Stimulated activated effector memory CD8-positive, alpha-beta T cell treated with anti-CD3 and anti-CD28 coated beads, Interleukin-12 subunit alpha, Interleukin-12 subunit beta, amount 100 ng/mL, for 72 hours (primary cell): ENCODE results near the gene HEATR5B.

Experiments used
- ATAC-seq: fragments of 150-1000 bp; cut with Tn5 transposase; 2 replicates; pipeline ENCODE4 v1.10.0; 2021
- DNase-seq, 2 donors: peaks; one replicate each; pipeline ENCODE4 v3.0.0; 2021 to 2022; ENCODE audit warnings: low spot score in 2 of 2
- H3K27ac Mint-ChIP-seq: one replicate; pipeline ENCODE4 v1.8.0; 2022; ENCODE audit warnings: mild to moderate bottlenecking, mixed read lengths
- H3K36me3 Mint-ChIP-seq: one replicate; pipeline ENCODE4 v1.8.0; 2022; ENCODE audit warnings: mild to moderate bottlenecking, mixed read lengths
- H3K4me1 Mint-ChIP-seq: one replicate; pipeline ENCODE4 v1.8.0; 2022; ENCODE audit warnings: mixed read lengths
- H3K4me3 Mint-ChIP-seq: one replicate; pipeline ENCODE4 v1.8.0; 2022; ENCODE audit warnings: mild to moderate bottlenecking, mixed read lengths
- H3K9me3 Mint-ChIP-seq: one replicate; pipeline ENCODE4 v1.8.0; 2022; ENCODE audit warnings: mixed read lengths

Gene HEATR5B

GRCh38 chr2:36973320-36973719, 110.9 kb downstream of the HEATR5B start:
- Mint-ChIP-seq H3K4me3 (no peak overlapping the region), H3K27ac (no peak overlapping the region), H3K9me3 (no peaks in the 10 kb centered on the region), H3K4me1 (no peaks in the 10 kb centered on the region), H3K36me3 (peaks cover under 1% of the 10 kb centered on the region)
- no peak for ATAC-seq
- DNase-seq: no peak

- DNase-seq: no peak
- no peak for ATAC-seq
- peaks cover 6% of the 10 kb centered on the region for H3K4me1 Mint-ChIP-seq
- no peaks in the 10 kb centered on the region for H3K9me3 Mint-ChIP-seq
- no peak overlapping the region for H3K4me3 Mint-ChIP-seq
- H3K27ac Mint-ChIP-seq: no peak overlapping the region
- peaks cover 8% of the 10 kb centered on the region for H3K36me3 Mint-ChIP-seq
Observed at GRCh38 chr2:36971990-36972389, 112.2 kb downstream of the HEATR5B start.

- DNase-seq (no peak), ATAC-seq (no peak)
- peaks cover 32% of the 10 kb centered on the region for H3K4me1 Mint-ChIP-seq
- peak overlapping the region; percentile 99 for H3K4me3 Mint-ChIP-seq
- peak overlapping the region; percentile 96 for H3K27ac Mint-ChIP-seq
- H3K36me3 Mint-ChIP-seq: peaks cover 23% of the 10 kb centered on the region
- no peaks in the 10 kb centered on the region for H3K9me3 Mint-ChIP-seq
Observed at GRCh38 chr2:36967236-36967876, 116.8 kb downstream of the HEATR5B start.

GRCh38 chr2:36966370-36967235, 117.6 kb downstream of the HEATR5B start, which contains the start of gene STRN:
TSS of gene STRN (minus strand) at chr2:36966536. CDS start at chr2:36966463, 73 bp downstream.
- peak; percentile 97 to 98 for DNase-seq
- peak within 1 kb of the TSS; percentile 99 for H3K4me3 Mint-ChIP-seq
- H3K9me3 Mint-ChIP-seq: no peaks in the 10 kb centered on the region
- peak; percentile 97 for ATAC-seq
- peaks cover 40% of the 10 kb centered on the region for H3K4me1 Mint-ChIP-seq
- H3K36me3 Mint-ChIP-seq: peaks cover 23% of the 10 kb centered on the region
- peak within 1 kb of the TSS; percentile 96 for H3K27ac Mint-ChIP-seq

GRCh38 chr2:36965751-36966369, 118.3 kb downstream of the HEATR5B start:
- H3K4me3 Mint-ChIP-seq: peak overlapping the region; percentile 99
- H3K4me1 Mint-ChIP-seq: peaks cover 45% of the 10 kb centered on the region
- peaks cover 23% of the 10 kb centered on the region for H3K36me3 Mint-ChIP-seq
- DNase-seq (peak; percentile 18 to 68), ATAC-seq (peak; percentile 0)
- H3K9me3 Mint-ChIP-seq: no peaks in the 10 kb centered on the region
- peak overlapping the region; percentile 95 for H3K27ac Mint-ChIP-seq

GRCh38 chr2:36965206-36965605, 119.0 kb downstream of the HEATR5B start:
- Mint-ChIP-seq H3K4me1 (peaks cover 49% of the 10 kb centered on the region), H3K36me3 (peaks cover 23% of the 10 kb centered on the region), H3K27ac (peak overlapping the region; percentile 95), H3K9me3 (no peaks in the 10 kb centered on the region), H3K4me3 (peak overlapping the region; percentile 99)
- DNase-seq: peak in 1 of 2 donors; percentile 42
- no peak for ATAC-seq

GRCh38 chr2:36964496-36965058, 119.6 kb downstream of the HEATR5B start:
- DNase-seq: no peak
- Mint-ChIP-seq H3K9me3 (no peaks in the 10 kb centered on the region), H3K4me1 (peaks cover 50% of the 10 kb centered on the region), H3K36me3 (peaks cover 23% of the 10 kb centered on the region), H3K4me3 (peak overlapping the region; percentile 99), H3K27ac (no peak overlapping the region)
- ATAC-seq: no peak

- Mint-ChIP-seq H3K27ac (no peak overlapping the region), H3K4me1 (peaks cover 58% of the 10 kb centered on the region), H3K4me3 (no peak overlapping the region), H3K36me3 (peaks cover 26% of the 10 kb centered on the region), H3K9me3 (no peaks in the 10 kb centered on the region)
- no peak for DNase-seq
- ATAC-seq: no peak
Observed at GRCh38 chr2:36963734-36964133, 120.4 kb downstream of the HEATR5B start.

GRCh38 chr2:36963106-36963505, 121.1 kb downstream of the HEATR5B start:
- H3K4me3 Mint-ChIP-seq: no peak overlapping the region
- no peaks in the 10 kb centered on the region for H3K9me3 Mint-ChIP-seq
- peaks cover 33% of the 10 kb centered on the region for H3K36me3 Mint-ChIP-seq
- H3K4me1 Mint-ChIP-seq: peaks cover 64% of the 10 kb centered on the region
- no peak for DNase-seq
- no peak for ATAC-seq
- no peak overlapping the region for H3K27ac Mint-ChIP-seq

GRCh38 chr2:36960773-36961172, 123.4 kb downstream of the HEATR5B start:
- Mint-ChIP-seq H3K27ac (no peak overlapping the region), H3K4me3 (no peak overlapping the region), H3K4me1 (peaks cover 61% of the 10 kb centered on the region), H3K9me3 (no peaks in the 10 kb centered on the region), H3K36me3 (peaks cover 18% of the 10 kb centered on the region)
- DNase-seq: no peak
- ATAC-seq: no peak

- peaks cover 61% of the 10 kb centered on the region for H3K4me1 Mint-ChIP-seq
- H3K36me3 Mint-ChIP-seq: peaks cover 13% of the 10 kb centered on the region
- no peaks in the 10 kb centered on the region for H3K9me3 Mint-ChIP-seq
- ATAC-seq (no peak), DNase-seq (no peak)
- no peak overlapping the region for H3K27ac Mint-ChIP-seq
- H3K4me3 Mint-ChIP-seq: no peak overlapping the region
Observed at GRCh38 chr2:36960005-36960675, 124.0 kb downstream of the HEATR5B start.

GRCh38 chr2:36954977-36955607, 129.1 kb downstream of the HEATR5B start:
- Mint-ChIP-seq H3K9me3 (no peaks in the 10 kb centered on the region), H3K4me3 (no peak overlapping the region), H3K27ac (no peak overlapping the region), H3K36me3 (peaks cover 26% of the 10 kb centered on the region), H3K4me1 (peaks cover 39% of the 10 kb centered on the region)
- ATAC-seq (no peak), DNase-seq (no peak)

- peak overlapping the region; percentile 21 for H3K27ac Mint-ChIP-seq
- peaks cover 13% of the 10 kb centered on the region for H3K36me3 Mint-ChIP-seq
- H3K4me3 Mint-ChIP-seq: no peak overlapping the region
- DNase-seq (no peak), ATAC-seq (no peak)
- no peaks in the 10 kb centered on the region for H3K9me3 Mint-ChIP-seq
- H3K4me1 Mint-ChIP-seq: peaks cover 39% of the 10 kb centered on the region
Observed at GRCh38 chr2:36952748-36953197, 131.4 kb downstream of the HEATR5B start.

- no peaks in the 10 kb centered on the region for H3K9me3 Mint-ChIP-seq
- H3K27ac Mint-ChIP-seq: no peak overlapping the region
- H3K4me1 Mint-ChIP-seq: peaks cover 39% of the 10 kb centered on the region
- peaks cover 13% of the 10 kb centered on the region for H3K36me3 Mint-ChIP-seq
- ATAC-seq (peak; percentile 80), DNase-seq (no peak)
- no peak overlapping the region for H3K4me3 Mint-ChIP-seq
Observed at GRCh38 chr2:36951574-36951973, 132.6 kb downstream of the HEATR5B start.
